HG03460 (cell line): ENCODE data around the gene NTRK1.

ENCODE experiments used
- ATAC-seq: cut with Tn5 transposase; IDR thresholded peaks from one replicate; pipeline ENCODE4 v1.9.1; 2021; ENCODE audit not compliant: unreplicated experiment

NTRK1 gene

DNA sequence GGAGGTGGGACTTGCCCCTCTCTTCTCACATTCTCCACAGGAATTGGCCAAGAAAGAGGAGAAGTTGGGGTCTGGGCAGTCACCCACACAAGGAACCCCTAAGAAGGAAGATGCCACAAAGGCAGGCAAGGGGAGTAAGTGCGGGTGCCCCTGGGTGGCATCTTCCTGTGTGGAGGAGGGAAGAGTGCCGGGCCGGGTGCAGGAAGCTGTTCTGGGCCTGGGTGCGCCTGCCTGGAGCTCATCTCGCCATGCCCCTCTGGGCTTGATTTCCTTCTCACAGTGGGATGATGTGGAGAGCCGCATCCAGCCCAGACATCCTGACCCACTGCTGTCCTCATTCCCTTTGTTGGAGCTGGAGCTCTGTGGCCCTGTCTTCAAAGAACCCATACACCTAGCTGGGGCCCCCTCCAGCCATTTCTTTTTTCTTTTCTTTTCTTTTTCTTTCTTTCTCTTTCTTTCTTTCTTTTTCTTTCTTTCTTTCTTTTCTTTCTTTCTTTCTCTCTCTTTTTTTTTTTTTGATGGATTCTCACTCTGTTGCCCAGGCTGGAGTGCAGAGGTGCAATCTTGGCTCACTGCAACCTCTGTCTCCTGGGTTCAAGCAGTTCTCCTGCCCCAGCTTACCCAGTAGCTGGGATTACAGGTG lies 69.1 kb downstream of the NTRK1 start:
- ATAC-seq: no peak

DNA sequence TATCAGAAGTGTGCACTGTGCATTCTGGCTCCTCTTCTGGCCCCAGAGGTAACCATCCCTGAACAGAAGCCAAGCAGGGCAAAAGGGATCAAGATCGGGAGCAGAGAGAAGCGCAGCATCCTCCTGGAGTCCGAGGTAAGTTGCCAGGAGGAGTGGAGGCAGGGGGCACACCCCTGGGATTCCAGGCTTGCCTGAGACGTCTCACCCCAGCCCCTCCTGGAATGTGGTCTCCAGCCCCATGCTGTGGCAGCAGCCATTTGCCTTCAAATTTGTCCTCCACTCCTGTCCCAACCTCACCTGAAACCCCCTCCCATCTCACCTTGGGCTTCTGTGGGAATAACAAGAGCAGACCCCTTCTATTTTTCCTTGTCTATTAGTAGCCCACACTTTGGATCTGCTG lies 69.8 kb downstream of the NTRK1 start:
- no peak for ATAC-seq
